Measurements from ENCODE around the gene SIDT2.

Gene SIDT2

GRCh38 chr11:117228091-117228490 is 49.5 kb downstream of the SIDT2 start:
- H3K4me3 ChIP-seq (ENCODE audit: low read depth, low read length) = no peak overlapping the region
- TF ChIP-seq MAX (IDR thresholded peaks at IDR 0.05; ENCODE audit: low read depth, low read length) (no peak), MYC (IDR thresholded peaks at IDR 0.05; ENCODE audit: low read depth, low read length) (no peak), POLR2A (IDR thresholded peaks at IDR 0.05; ENCODE audit: extremely low read depth, insufficient read length) (no peak), CTCF (IDR thresholded peaks at IDR 0.05; ENCODE audit: low read depth, low read length) (no peak)
- no peak for DNase-seq (ENCODE audit: low read depth)

- no peak for DNase-seq (ENCODE audit: low read depth)
- no peak for TF ChIP-seq POLR2A (IDR thresholded peaks at IDR 0.05; ENCODE audit: extremely low read depth, insufficient read length)
- TF ChIP-seq MAX (IDR thresholded peaks at IDR 0.05; ENCODE audit: low read depth, low read length) = no peak
- no peak for TF ChIP-seq MYC (IDR thresholded peaks at IDR 0.05; ENCODE audit: low read depth, low read length)
- no peak for TF ChIP-seq CTCF (IDR thresholded peaks at IDR 0.05; ENCODE audit: low read depth, low read length)
- no peak overlapping the region for H3K4me3 ChIP-seq (ENCODE audit: low read depth, low read length)
These were observed 50.9 kb downstream of the SIDT2 start for GRCh38 chr11:117229411-117229810.

GRCh38 chr11:117229931-117230285 is 51.4 kb downstream of the SIDT2 start:
- TF ChIP-seq MYC (IDR thresholded peaks at IDR 0.05; ENCODE audit: low read depth, low read length) = no peak
- TF ChIP-seq POLR2A (IDR thresholded peaks at IDR 0.05; ENCODE audit: extremely low read depth, insufficient read length) = no peak
- TF ChIP-seq MAX (IDR thresholded peaks at IDR 0.05; ENCODE audit: low read depth, low read length) = no peak
- no peak for TF ChIP-seq CTCF (IDR thresholded peaks at IDR 0.05; ENCODE audit: low read depth, low read length)
- DNase-seq (ENCODE audit: low read depth) = no peak
- H3K4me3 ChIP-seq (ENCODE audit: low read depth, low read length) = peak overlapping the region; percentile 87

GRCh38 chr11:117230286-117230961 is 51.9 kb downstream of the SIDT2 start:
- TF ChIP-seq MAX (IDR thresholded peaks at IDR 0.05; ENCODE audit: low read depth, low read length) (no peak), MYC (IDR thresholded peaks at IDR 0.05; ENCODE audit: low read depth, low read length) (no peak), CTCF (IDR thresholded peaks at IDR 0.05; ENCODE audit: low read depth, low read length) (no peak), POLR2A (IDR thresholded peaks at IDR 0.05; ENCODE audit: extremely low read depth, insufficient read length) (no peak)
- DNase-seq (ENCODE audit: low read depth) = peak; percentile 48
- peak overlapping the region; percentile 87 for H3K4me3 ChIP-seq (ENCODE audit: low read depth, low read length)

GRCh38 chr11:117230999-117231841 is 52.7 kb downstream of the SIDT2 start:
- TF ChIP-seq MAX (IDR thresholded peaks at IDR 0.05; ENCODE audit: low read depth, low read length) = no peak
- no peak for TF ChIP-seq CTCF (IDR thresholded peaks at IDR 0.05; ENCODE audit: low read depth, low read length)
- no peak for TF ChIP-seq POLR2A (IDR thresholded peaks at IDR 0.05; ENCODE audit: extremely low read depth, insufficient read length)
- TF ChIP-seq MYC (IDR thresholded peaks at IDR 0.05; ENCODE audit: low read depth, low read length) = no peak
- peak; percentile 31 for DNase-seq (ENCODE audit: low read depth)

More at GRCh38 chr11:117230999-117231841, 52.7 kb downstream of the SIDT2 start:
- peak overlapping the region; percentile 87 for H3K4me3 ChIP-seq (ENCODE audit: low read depth, low read length)
